GM23338 (cell line): ENCODE data around the gene CACHD1.

Experiments used
- CTCF ChIP-seq, 2 experiments: fragments of 200-600 bp in 1 of 2; sonication (generic) in 1 of 2; conservative IDR thresholded peaks; 2 replicates each; pipeline versions ENCODE4 v1.5.1 to v1.6.1; 2016 to 2017; ENCODE audit warnings: antibody characterized with exemption in 2 of 2, low read depth in 2 of 2, mild to moderate bottlenecking in 2 of 2, moderate library complexity in 1 of 2
- ETS1 ChIP-seq: IDR thresholded peaks from 2 replicates; pipeline ENCODE4 v1.6.1; 2016; ENCODE audit warnings: antibody characterized with exemption
- EZH2 ChIP-seq: fragments of 200-600 bp; sonication (generic); IDR thresholded peaks from one replicate; pipeline ENCODE4 v1.8.0; 2017; ENCODE audit warnings: antibody characterized with exemption, mild to moderate bottlenecking, low read depth; ENCODE audit not compliant: unreplicated experiment
- EZH2phosphoT487 ChIP-seq: fragments of 200-600 bp; sonication (generic); IDR thresholded peaks from one replicate; pipeline ENCODE4 v1.8.1; 2018; ENCODE audit warnings: antibody characterized with exemption; ENCODE audit not compliant: unreplicated experiment
- JUNB ChIP-seq: IDR thresholded peaks from one replicate; pipeline ENCODE4 v1.6.1; 2016; ENCODE audit warnings: antibody characterized with exemption; ENCODE audit not compliant: unreplicated experiment
- NANOG ChIP-seq: IDR thresholded peaks from 2 replicates; pipeline ENCODE4 v1.6.1; 2016; ENCODE audit warnings: antibody characterized with exemption, borderline replicate concordance
- POLR2AphosphoS5 ChIP-seq: IDR thresholded peaks from 2 replicates; pipeline ENCODE4 v1.6.1; 2016; ENCODE audit warnings: antibody characterized with exemption, low read depth
- STAT1 ChIP-seq: IDR thresholded peaks from one replicate; pipeline ENCODE4 v1.6.1; 2016; ENCODE audit warnings: antibody characterized with exemption; ENCODE audit not compliant: unreplicated experiment

- no peak for TF ChIP-seq NANOG
- TF ChIP-seq CTCF (conservative IDR thresholded peaks at IDR 0.05; ENCODE audit: low read depth in 2 of 2): no peak
- no peak for TF ChIP-seq POLR2AphosphoS5
- no peak for TF ChIP-seq EZH2phosphoT487
- TF ChIP-seq ETS1: no peak
- TF ChIP-seq EZH2: no peak
- no peak for TF ChIP-seq JUNB
- no peak for TF ChIP-seq STAT1
Observed at GRCh38 chr1:64561993-64562392, 92.1 kb downstream of the CACHD1 start.
